ENCODE measurements around the gene GPR17.

The GPR17 gene

GRCh38 chr2:127599211-127599610, 46.7 kb upstream of the GPR17 start:
- no peak for TF ChIP-seq CTCF (IDR thresholded peaks at IDR 0.05; ENCODE audit: low read depth, low read length)
- no peaks in the 10 kb centered on the region for H3K4me1 ChIP-seq
- no peaks in the 10 kb centered on the region for H3K9me3 ChIP-seq
- no peaks in the 10 kb centered on the region for H3K27me3 ChIP-seq
- H3K36me3 ChIP-seq = no peaks in the 10 kb centered on the region
- H3K4me3 ChIP-seq (ENCODE audit: low read depth, low read length) = no peak overlapping the region
- no peak for DNase-seq

- no peaks in the 10 kb centered on the region for H3K36me3 ChIP-seq
- DNase-seq = no peak
- no peaks in the 10 kb centered on the region for H3K4me1 ChIP-seq
- H3K27me3 ChIP-seq = no peaks in the 10 kb centered on the region
- no peaks in the 10 kb centered on the region for H3K9me3 ChIP-seq
- TF ChIP-seq CTCF (IDR thresholded peaks at IDR 0.05; ENCODE audit: low read depth, low read length) = no peak
- no peak overlapping the region for H3K4me3 ChIP-seq (ENCODE audit: low read depth, low read length)
Measured at GRCh38 chr2:127604986-127605385, 41.0 kb upstream of the GPR17 start.

- Histone ChIP-seq H3K27me3 (no peaks in the 10 kb centered on the region), H3K36me3 (no peaks in the 10 kb centered on the region), H3K9me3 (no peaks in the 10 kb centered on the region), H3K4me3 (ENCODE audit: low read depth, low read length) (no peak overlapping the region), H3K4me1 (no peaks in the 10 kb centered on the region)
- TF ChIP-seq CTCF (IDR thresholded peaks at IDR 0.05; ENCODE audit: low read depth, low read length) = no peak
- no peak for DNase-seq
Measured at GRCh38 chr2:127605691-127606263, 40.2 kb upstream of the GPR17 start.

- H3K36me3 ChIP-seq = no peaks in the 10 kb centered on the region
- H3K4me3 ChIP-seq (ENCODE audit: low read depth, low read length) = no peak overlapping the region
- TF ChIP-seq CTCF (IDR thresholded peaks at IDR 0.05; ENCODE audit: low read depth, low read length) = no peak
- H3K9me3 ChIP-seq = no peaks in the 10 kb centered on the region
- H3K4me1 ChIP-seq = no peaks in the 10 kb centered on the region
- no peaks in the 10 kb centered on the region for H3K27me3 ChIP-seq
- no peak for DNase-seq
Measured at GRCh38 chr2:127606625-127607398, 39.1 kb upstream of the GPR17 start.

GRCh38 chr2:127607399-127607908, 38.5 kb upstream of the GPR17 start:
- Histone ChIP-seq H3K4me3 (ENCODE audit: low read depth, low read length) (no peak overlapping the region), H3K4me1 (no peaks in the 10 kb centered on the region), H3K27me3 (no peaks in the 10 kb centered on the region), H3K36me3 (no peaks in the 10 kb centered on the region), H3K9me3 (no peaks in the 10 kb centered on the region)
- DNase-seq = no peak
- TF ChIP-seq CTCF (IDR thresholded peaks at IDR 0.05; ENCODE audit: low read depth, low read length) = no peak

Data from BE2C (cell line).